Activated naive CD4-positive, alpha-beta T cell treated with anti-CD3 and anti-CD28 coated beads for 36 hours (primary cell): ENCODE data around the gene PLEKHG4B. TPM values are rescaled to one million over a fixed set of nuclear protein-coding genes. Genes with fewer than 3 reads are reported as not detected.

ENCODE experiments used
- CTCF ChIA-PET: fragments of 350-600 bp; sonication (Branson Sonifier 250); formaldehyde crosslinking; loops from one replicate; lab custom pipeline; 2021; ENCODE audit warnings: antibody characterized with exemption; lab: Charles Lee
- DNase-seq: peaks from one replicate; pipeline ENCODE4 v3.0.0-alpha.2; 2020
- H3K27ac Mint-ChIP-seq: one replicate; pipeline ENCODE4 v1.8.0; 2021; ENCODE audit warnings: mild to moderate bottlenecking, mixed read lengths
- H3K27me3 Mint-ChIP-seq: one replicate; pipeline ENCODE4 v1.8.0; 2021; ENCODE audit warnings: low read depth, mixed read lengths
- H3K36me3 Mint-ChIP-seq: one replicate; pipeline ENCODE4 v1.8.0; 2021; ENCODE audit warnings: low read depth, mixed read lengths
- H3K4me1 Mint-ChIP-seq: one replicate; pipeline ENCODE4 v1.8.0; 2021; ENCODE audit warnings: low read depth, mixed read lengths
- H3K4me3 Mint-ChIP-seq: one replicate; pipeline ENCODE4 v1.8.0; 2021; ENCODE audit warnings: mild to moderate bottlenecking, moderate library complexity, mixed read lengths
- H3K9me3 Mint-ChIP-seq: one replicate; pipeline ENCODE4 v1.8.0; 2021; ENCODE audit warnings: mixed read lengths
- intact Hi-C: fragments of 100-400 bp; cut with micrococcal nuclease; formaldehyde crosslinking; loops from one replicate; pipeline ENCODE4 v1.15.1; 2023
- total RNA-seq, 2 experiments: library from RNA; stranded (reverse); gene quantifications; one replicate each; pipeline ENCODE4 v1.2.3, GENCODE V29; 2021

The PLEKHG4B gene
- total RNA-seq, 2 experiments from 2014 or later = not detected

DNA sequence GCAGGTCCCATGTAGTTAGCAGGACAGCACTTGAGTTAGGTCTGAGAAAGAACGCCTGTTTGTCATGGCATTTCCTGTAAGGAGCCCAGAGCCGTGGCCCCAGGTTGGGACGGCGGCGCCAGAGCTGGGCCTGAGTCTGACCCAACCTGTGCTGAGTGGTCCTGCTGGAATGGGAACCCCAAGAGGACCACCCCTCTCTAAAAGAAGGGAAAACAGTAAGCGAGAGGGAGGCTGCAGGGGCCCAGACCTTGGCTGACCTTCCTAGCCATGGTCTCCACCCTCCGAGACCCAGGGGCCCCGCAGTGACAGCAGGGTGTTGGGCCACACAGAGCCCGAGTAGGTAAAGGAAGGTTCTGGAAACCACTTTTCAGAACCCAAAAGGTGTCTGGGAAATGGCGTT lies 97.5 kb downstream of the PLEKHG4B start:
- Mint-ChIP-seq H3K27ac (no peak overlapping the region), H3K4me1 (peaks cover 11% of the 10 kb centered on the region), H3K36me3 (no peaks in the 10 kb centered on the region), H3K9me3 (no peaks in the 10 kb centered on the region), H3K4me3 (no peak overlapping the region), H3K27me3 (peaks cover 4% of the 10 kb centered on the region)
- DNase-seq = no peak
- CTCF ChIA-PET = interaction anchor here (2.2 kb wide), 1 partner anchor 93 kb away, joined by 13 read pairs; no protein-coding TSS in a partner anchor
- intact Hi-C loops = no loop called here

DNA sequence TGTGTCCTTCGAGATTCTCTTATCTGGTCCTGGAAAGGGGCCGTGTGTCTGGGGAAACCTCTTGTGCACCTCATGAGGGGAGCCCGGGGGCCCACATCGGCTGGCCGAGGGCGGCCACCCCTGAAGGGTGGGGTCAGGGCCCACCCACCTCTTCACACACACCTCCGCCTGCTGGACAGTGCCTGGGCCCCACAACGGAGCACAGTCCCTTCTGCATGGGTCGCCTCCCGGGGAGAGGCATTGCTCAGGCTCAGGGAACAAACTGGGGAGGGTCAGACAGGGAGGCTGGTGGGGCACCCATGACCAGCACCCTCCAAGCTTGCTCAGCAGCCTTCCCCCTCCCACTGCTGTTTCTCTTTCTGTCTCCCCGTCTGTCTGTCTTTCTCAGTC lies 98.0 kb downstream of the PLEKHG4B start:
- peaks cover 11% of the 10 kb centered on the region for H3K4me1 Mint-ChIP-seq
- H3K27ac Mint-ChIP-seq = no peak overlapping the region
- CTCF ChIA-PET = interaction anchor here (2.2 kb wide), 1 partner anchor 93 kb away, joined by 13 read pairs; no protein-coding TSS in a partner anchor
- intact Hi-C loops = no loop called here
- H3K9me3 Mint-ChIP-seq = no peaks in the 10 kb centered on the region
- peaks cover 4% of the 10 kb centered on the region for H3K27me3 Mint-ChIP-seq
- no peak overlapping the region for H3K4me3 Mint-ChIP-seq
- H3K36me3 Mint-ChIP-seq = no peaks in the 10 kb centered on the region
- DNase-seq = no peak

DNA sequence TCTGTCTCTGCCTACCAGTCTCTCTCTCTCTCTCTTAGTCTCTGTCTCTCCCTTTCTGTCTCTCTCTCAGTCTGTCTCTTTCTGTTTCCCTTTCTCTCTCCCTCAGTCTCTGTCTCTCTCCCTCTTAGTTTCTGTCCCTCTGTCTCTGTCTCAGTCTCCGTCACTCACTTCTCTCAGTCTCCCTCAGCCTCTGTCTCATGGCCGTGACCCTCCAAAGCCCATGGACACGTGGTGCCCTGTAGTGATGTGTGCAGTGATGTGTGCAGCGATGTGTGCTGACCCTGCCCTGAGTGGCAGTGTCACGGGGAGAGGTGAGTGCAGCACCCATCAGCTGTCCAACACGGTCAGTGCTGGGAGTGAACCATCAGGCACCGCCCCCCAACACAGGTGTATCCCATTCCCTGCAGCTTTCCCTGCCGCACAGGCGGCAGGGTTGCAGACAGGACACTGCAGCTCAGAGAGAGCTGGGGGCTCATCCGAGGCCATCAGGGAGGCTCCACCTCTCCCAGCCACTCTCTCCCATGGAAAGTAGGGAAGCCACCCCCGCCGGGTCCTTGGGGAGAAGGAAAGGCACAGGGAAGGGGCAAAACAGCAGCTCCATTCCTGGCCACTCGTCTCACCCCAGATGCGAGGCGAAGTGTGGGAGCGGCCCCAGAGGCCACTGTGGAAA lies 98.5 kb downstream of the PLEKHG4B start:
- H3K27me3 Mint-ChIP-seq = peaks cover 4% of the 10 kb centered on the region
- intact Hi-C loops = no loop called here
- H3K4me3 Mint-ChIP-seq = no peak overlapping the region
- no peak overlapping the region for H3K27ac Mint-ChIP-seq
- H3K9me3 Mint-ChIP-seq = no peaks in the 10 kb centered on the region
- no peaks in the 10 kb centered on the region for H3K36me3 Mint-ChIP-seq
- no peak for DNase-seq
- CTCF ChIA-PET = interaction anchor here (0.9 kb wide), 1 partner anchor 59 kb away, joined by 3 read pairs; no protein-coding TSS in a partner anchor
- H3K4me1 Mint-ChIP-seq = peaks cover 11% of the 10 kb centered on the region

DNA sequence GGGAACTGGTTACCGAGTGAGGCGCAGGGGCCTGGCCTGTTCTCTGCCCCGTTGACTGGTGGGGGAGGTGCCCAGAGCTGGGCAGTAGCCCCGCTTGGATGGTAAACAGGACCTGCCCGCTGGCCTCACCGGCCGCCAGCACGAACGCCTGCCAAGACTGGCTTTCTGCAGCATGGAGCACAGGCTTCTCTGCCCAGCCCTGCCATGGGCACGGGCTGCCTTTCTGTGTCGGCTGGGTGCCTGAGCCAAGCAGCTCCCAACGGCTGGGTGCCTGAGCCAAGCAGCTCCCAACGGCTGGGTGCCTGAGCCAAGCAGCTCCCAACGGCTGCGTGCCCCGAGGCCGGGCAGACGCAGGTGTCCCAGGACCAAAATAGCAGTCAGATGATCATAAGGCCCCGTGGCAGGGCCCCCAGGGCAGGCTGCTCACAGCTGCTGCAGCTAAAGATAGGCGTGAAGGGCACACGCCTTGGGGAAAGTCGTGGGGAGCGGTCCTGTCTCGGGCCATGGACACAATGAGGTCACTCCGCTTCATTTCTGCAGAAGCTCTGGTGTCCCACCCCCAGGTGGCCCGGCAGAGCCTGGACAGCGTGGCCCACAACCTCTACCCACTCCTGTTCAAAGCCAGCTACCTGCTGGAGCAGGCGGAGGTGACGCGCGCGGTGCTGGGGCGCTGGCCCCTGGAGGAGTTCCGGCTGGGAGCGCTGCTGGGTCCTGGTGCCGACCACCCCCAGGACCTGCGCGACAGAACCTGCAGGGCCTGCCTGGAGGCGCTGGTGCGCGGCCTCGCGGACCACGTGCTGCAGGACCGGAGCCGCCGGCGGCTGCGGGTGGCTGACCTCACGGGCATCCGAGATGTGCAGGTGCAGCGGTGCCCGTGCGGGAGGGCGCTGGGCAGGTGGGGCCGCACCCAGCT lies 99.3 kb downstream of the PLEKHG4B start, which contains the start of gene LRRC14B:
LRRC14B (plus strand) TSS at position 460 of the 913 bp plus-strand sequence; CDS start at position 504, 44 bp downstream.
- Mint-ChIP-seq H3K27ac (no peak within 1 kb of the TSS), H3K4me3 (no peak within 1 kb of the TSS), H3K36me3 (no peaks in the 10 kb centered on the region), H3K9me3 (no peaks in the 10 kb centered on the region), H3K27me3 (peaks cover 4% of the 10 kb centered on the region), H3K4me1 (peaks cover 11% of the 10 kb centered on the region)
- peak; percentile 26 for DNase-seq
- CTCF ChIA-PET = interaction anchor here (0.6 to 0.9 kb wide), 2 partner anchors 19 to 58 kb away, joined by 3 to 4 read pairs; no protein-coding TSS in a partner anchor
- intact Hi-C loops = no loop called here

DNA sequence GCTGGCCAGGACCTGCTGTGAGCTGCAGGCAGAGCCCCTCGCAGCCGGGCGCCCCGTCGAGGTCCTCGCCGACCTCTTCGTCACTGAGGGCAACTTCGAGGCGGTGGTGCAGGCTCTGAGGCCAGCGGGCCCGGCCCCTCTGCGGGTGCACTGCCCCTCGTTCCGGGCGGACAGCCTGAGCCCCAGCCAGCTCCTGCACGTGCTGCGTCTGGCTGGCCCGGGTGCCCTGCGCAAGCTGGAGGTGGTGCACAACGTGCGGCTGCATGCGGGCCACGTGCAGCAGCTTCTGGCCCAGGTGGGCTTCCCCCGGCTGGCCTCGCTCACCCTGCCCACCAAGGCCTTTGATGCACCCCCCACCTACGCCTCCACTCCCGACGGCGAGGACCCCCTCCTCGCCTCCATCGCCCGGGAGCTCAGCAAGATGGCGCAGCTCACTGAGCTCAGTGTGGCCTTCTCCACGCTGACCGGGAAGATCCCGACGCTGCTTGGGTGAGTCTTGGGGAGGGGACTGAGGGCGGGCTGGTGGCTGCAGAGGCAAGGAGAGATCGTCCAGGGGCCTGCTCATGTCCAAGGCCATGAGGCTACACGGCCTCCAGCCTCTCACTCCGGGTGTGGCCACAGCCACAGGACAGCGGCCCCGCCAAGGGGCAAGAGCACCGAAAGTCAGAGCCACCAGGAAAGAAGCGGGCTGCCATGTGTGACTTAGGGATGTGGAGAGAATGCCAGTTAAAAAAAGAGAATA lies 100.2 kb downstream of the PLEKHG4B start:
- Mint-ChIP-seq H3K4me3 (no peak overlapping the region), H3K36me3 (no peaks in the 10 kb centered on the region), H3K27me3 (peaks cover 4% of the 10 kb centered on the region), H3K27ac (no peak overlapping the region), H3K4me1 (peaks cover 11% of the 10 kb centered on the region), H3K9me3 (no peaks in the 10 kb centered on the region)
- intact Hi-C loops = no loop called here
- DNase-seq = no peak
- CTCF ChIA-PET = no interaction called here

DNA sequence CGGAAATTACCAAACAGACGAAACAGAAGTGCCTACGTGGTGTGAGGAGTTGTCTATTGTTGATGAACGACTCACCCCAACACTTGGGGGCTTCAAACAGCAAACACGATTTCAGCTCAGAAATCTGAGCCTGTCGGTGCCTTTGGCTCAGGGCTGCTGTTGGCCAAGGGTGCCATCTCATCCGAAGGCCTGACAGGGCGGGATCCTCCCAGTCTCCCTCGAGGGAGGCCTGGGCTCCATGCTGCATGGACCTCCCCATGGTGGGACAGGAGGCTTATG lies 100.7 kb downstream of the PLEKHG4B start:
- DNase-seq = no peak
- Mint-ChIP-seq H3K9me3 (no peaks in the 10 kb centered on the region), H3K4me3 (no peak overlapping the region), H3K27me3 (peaks cover 4% of the 10 kb centered on the region), H3K27ac (no peak overlapping the region), H3K36me3 (no peaks in the 10 kb centered on the region), H3K4me1 (peaks cover 11% of the 10 kb centered on the region)
- CTCF ChIA-PET = no interaction called here
- intact Hi-C loops = no loop called here

DNA sequence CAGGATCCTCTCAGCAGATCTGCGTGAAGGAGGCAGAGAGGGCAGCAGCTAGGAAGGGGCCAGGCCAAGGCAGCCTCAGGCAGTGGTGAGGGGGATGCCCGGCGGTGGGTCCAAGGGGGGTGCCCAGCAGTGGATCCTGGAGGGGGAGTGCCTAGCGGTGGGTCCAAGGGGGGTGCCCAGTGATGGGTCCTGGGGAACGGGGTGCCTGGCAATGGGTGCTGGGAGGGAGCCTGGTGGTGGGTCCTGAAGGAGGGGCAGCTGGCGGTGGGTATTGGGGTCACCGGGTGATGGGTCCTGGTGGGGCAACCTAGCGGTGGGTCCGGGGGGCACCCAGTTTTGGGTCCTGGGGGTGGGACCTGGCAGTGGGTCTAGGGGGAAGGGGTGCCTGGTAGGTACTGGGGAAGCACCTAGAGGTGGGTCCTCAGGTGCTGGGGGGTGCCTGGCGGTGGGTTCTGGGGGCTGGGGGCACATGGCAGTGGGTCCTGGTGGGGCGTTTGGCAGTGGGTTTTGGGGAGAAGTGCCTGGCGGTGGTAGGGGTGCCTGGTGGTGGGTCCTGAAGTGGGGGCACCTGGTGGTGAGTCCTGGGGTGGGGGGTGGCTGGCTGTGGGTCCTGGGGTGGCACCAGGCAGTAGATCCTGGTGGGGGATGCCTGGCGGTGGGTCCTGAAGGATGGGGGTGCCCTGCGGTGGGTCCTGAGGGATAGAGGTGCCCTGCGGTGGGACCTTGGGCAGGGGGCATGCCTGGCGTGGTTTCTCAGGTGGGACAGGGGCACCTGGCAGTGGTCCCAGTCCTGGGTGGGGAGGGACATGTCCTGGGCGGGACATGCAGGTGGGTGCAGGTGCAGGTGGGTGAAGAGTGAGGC lies 101.2 kb downstream of the PLEKHG4B start:
- CTCF ChIA-PET = no interaction called here
- Mint-ChIP-seq H3K27me3 (peaks cover 4% of the 10 kb centered on the region), H3K9me3 (no peaks in the 10 kb centered on the region), H3K27ac (no peak overlapping the region), H3K36me3 (no peaks in the 10 kb centered on the region), H3K4me1 (peaks cover 10% of the 10 kb centered on the region), H3K4me3 (no peak overlapping the region)
- intact Hi-C loops = no loop called here
- no peak for DNase-seq

DNA sequence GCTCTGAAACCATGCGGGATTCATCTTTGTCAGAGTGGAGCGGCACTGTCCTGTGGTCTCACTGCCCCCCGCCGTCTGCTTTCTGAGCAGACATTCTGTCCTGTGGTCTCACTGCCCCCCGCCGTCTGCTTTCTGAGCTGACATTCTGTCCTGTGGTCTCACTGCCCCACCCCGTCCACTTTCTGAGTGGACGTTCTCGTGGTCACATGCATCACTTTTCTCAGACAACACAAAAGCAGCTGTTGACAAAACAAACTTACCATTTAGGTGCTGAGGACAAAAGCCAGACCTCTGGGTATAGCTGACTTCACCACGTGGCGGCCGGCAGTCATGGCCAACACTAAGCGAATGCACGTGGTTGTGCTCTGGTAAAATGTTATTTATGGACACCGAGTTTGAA lies 102.1 kb downstream of the PLEKHG4B start:
- no peaks in the 10 kb centered on the region for H3K36me3 Mint-ChIP-seq
- intact Hi-C loops = no loop called here
- H3K27ac Mint-ChIP-seq = no peak overlapping the region
- peaks cover 4% of the 10 kb centered on the region for H3K4me1 Mint-ChIP-seq
- CTCF ChIA-PET = no interaction called here
- no peaks in the 10 kb centered on the region for H3K9me3 Mint-ChIP-seq
- H3K27me3 Mint-ChIP-seq = no peaks in the 10 kb centered on the region
- no peak for DNase-seq
- no peak overlapping the region for H3K4me3 Mint-ChIP-seq

DNA sequence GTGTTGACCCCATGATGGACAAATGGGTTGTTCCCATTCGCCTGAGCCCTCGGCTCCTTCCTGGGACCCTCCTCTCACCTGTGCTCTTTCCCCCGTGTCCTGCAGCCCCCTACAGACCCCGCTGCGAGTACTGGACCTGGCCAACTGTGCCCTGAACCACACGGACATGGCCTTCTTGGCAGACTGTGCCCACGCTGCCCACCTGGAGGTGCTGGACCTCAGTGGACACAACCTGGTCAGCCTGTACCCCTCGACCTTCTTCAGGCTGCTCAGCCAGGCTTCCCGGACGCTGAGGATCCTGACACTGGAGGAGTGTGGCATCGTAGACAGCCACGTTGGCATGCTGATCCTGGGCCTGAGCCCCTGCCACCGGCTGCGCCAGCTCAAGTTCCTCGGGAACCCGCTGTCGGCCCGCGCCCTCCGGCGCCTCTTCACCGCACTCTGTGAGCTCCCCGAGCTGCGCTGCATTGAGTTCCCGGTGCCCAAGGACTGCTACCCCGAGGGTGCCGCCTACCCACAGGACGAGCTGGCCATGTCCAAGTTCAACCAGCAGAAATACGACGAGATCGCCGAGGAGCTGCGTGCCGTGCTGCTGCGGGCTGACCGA lies 102.7 kb downstream of the PLEKHG4B start:
- Mint-ChIP-seq H3K27ac (no peak overlapping the region), H3K4me3 (no peak overlapping the region), H3K27me3 (no peaks in the 10 kb centered on the region), H3K4me1 (peaks cover 4% of the 10 kb centered on the region), H3K9me3 (no peaks in the 10 kb centered on the region), H3K36me3 (no peaks in the 10 kb centered on the region)
- no peak for DNase-seq
- intact Hi-C loops = no loop called here
- CTCF ChIA-PET = no interaction called here

DNA sequence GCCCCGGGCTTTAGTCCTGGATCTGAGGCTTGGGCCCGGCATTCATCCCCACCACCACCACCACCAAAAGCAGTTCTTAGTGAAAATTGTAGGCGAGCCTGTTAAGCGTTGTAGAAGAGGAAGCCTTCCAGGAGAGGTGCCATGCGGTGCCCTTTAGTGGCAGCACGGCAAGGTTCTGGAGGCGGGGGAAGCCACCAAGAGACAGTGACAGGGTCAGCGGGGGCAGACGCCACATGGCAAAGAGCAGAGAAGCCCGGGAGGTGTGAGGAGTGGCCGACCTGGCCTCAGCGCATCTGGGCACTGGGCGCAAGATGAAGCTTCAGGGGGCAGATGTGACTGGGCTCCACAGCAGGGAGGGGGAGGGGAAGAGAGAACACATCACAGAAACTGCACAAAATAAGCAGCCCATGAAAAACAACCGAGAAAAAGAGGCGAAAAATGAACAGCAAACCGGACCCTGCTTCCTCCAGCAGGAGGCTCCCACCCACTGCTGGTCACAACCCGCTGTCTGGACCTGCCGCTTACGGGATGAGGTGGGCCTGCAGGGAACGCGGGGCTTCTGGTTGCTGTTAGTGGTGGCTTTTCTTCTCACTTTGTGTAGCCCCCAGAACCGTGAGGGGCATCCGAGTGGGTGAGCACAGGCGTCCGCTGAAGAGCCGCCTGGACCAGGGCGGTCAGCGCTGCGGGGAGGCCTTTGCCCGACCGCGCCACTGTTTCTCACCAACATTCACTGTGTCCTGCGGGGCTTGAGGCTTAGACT lies 103.6 kb downstream of the PLEKHG4B start:
- Mint-ChIP-seq H3K27ac (no peak overlapping the region), H3K36me3 (no peaks in the 10 kb centered on the region), H3K9me3 (no peaks in the 10 kb centered on the region), H3K4me3 (no peak overlapping the region), H3K4me1 (no peaks in the 10 kb centered on the region), H3K27me3 (no peaks in the 10 kb centered on the region)
- intact Hi-C loops = no loop called here
- CTCF ChIA-PET = no interaction called here
- DNase-seq = no peak

DNA sequence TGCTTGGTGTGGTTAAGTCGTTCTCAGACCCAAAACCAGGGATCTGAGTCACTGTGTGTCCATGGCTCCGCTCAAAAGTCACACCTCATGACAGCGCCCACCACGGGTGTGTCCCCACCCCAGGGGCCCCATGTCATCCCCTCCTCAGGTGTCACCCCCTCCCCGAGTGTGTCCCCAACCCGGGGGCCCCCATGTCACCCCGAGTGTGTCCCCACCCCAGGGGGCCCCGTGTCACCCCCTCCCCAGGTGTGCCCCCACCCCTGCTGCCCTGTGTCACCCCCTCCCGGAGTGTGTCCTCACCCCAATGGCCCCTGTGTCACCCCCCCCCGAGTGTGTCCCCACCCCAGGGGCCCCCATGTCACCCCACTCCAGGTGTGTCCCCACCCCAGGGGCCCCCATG lies 104.4 kb downstream of the PLEKHG4B start:
- Mint-ChIP-seq H3K9me3 (no peaks in the 10 kb centered on the region), H3K36me3 (no peaks in the 10 kb centered on the region), H3K27me3 (no peaks in the 10 kb centered on the region), H3K4me3 (no peak overlapping the region), H3K27ac (no peak overlapping the region), H3K4me1 (no peaks in the 10 kb centered on the region)
- CTCF ChIA-PET = no interaction called here
- DNase-seq = no peak
- intact Hi-C loops = no loop called here
